SU-DHL-6 (cell line): ENCODE measurements around the gene LRCH3.

ENCODE experiments used
- H2AFZ ChIP-seq: fragments of 200-600 bp; sonication (generic); 2 replicates; pipeline ENCODE4 v1.6.1; 2014; ENCODE audit warnings: low read depth, mild to moderate bottlenecking, moderate library complexity, mixed read lengths, antibody characterized with exemption, low read length; ENCODE audit not compliant: severe bottlenecking
- H3F3A ChIP-seq: fragments of 200-600 bp; shearing (Covaris generic); 2 replicates; pipeline ENCODE4 v1.6.0; 2016; ENCODE audit warnings: antibody characterized with exemption, mild to moderate bottlenecking; ENCODE audit not compliant: insufficient read depth
- H3K27ac ChIP-seq: fragments of 200-600 bp; sonication (generic); 2 replicates; pipeline ENCODE4 v1.5.1; 2016; ENCODE audit warnings: low read depth, mild to moderate bottlenecking, low read length, moderate library complexity, mixed read lengths
- H3K27me3 ChIP-seq: fragments of 200-600 bp; sonication (generic), shearing (Covaris generic); 2 replicates; pipeline ENCODE4 v1.6.0; 2014; ENCODE audit warnings: mild to moderate bottlenecking, low read length
- H3K36me3 ChIP-seq: fragments of 200-600 bp; sonication (generic); 2 replicates; pipeline ENCODE4 v1.6.1; 2014; ENCODE audit warnings: mild to moderate bottlenecking, low read length, mixed read lengths
- H3K4me2 ChIP-seq: fragments of 300-600, 200-600 bp; shearing (Covaris generic), sonication (generic); 2 replicates; pipeline ENCODE4 v1.6.0; 2014; ENCODE audit warnings: low read length, low read depth, mild to moderate bottlenecking; ENCODE audit not compliant: poor library complexity, severe bottlenecking
- H3K4me3 ChIP-seq: fragments of 200-600 bp; sonication (generic); 2 replicates; pipeline ENCODE4 v1.5.1; 2014; ENCODE audit warnings: antibody characterized with exemption, low read length, mild to moderate bottlenecking, mixed read lengths; ENCODE audit not compliant: insufficient read depth, poor library complexity, severe bottlenecking
- H3K79me2 ChIP-seq: fragments of 200-600 bp; sonication (generic); 2 replicates; pipeline ENCODE4 v1.6.1; 2014; ENCODE audit warnings: mild to moderate bottlenecking, low read length, moderate library complexity; ENCODE audit not compliant: insufficient read depth
- H3K9ac ChIP-seq: fragments of 200-600 bp; sonication (generic); 2 replicates; pipeline ENCODE4 v1.7.0; 2014; ENCODE audit warnings: mild to moderate bottlenecking, low read length
- H3K9me2 ChIP-seq: fragments of 200-600 bp; sonication (generic); replicated peaks from 2 replicates; pipeline ENCODE4 v1.6.1; 2014; ENCODE audit warnings: low read length; ENCODE audit not compliant: insufficient read depth
- H3K9me3 ChIP-seq: fragments of 200-600 bp; sonication (generic); 2 replicates; pipeline ENCODE4 v1.6.1; 2014; ENCODE audit warnings: low read length, mixed read lengths; ENCODE audit not compliant: insufficient read depth
- H4K20me1 ChIP-seq: fragments of 200-600 bp; sonication (generic); 2 replicates; pipeline ENCODE4 v1.6.1; 2014; ENCODE audit warnings: low read depth, mild to moderate bottlenecking, antibody characterized with exemption, low read length, moderate library complexity, mixed read lengths
- EZH2phosphoT487 ChIP-seq: fragments of 200-600 bp; sonication (generic), shearing (Covaris generic); conservative IDR thresholded peaks from 2 replicates; pipeline ENCODE4 v1.6.1; 2018; ENCODE audit warnings: mild to moderate bottlenecking, antibody characterized with exemption, low read length, moderate library complexity, mixed read lengths
- TF ChIP-seq, protein P1 (sequence below): fragments of 200-600 bp; sonication (generic); IDR thresholded peaks from one replicate; pipeline ENCODE4 v1.5.1; 2017; ENCODE audit warnings: antibody characterized with exemption, mild to moderate bottlenecking, low read length, moderate library complexity; ENCODE audit not compliant: insufficient read depth, poor library complexity, severe bottlenecking

Gene LRCH3

DNA sequence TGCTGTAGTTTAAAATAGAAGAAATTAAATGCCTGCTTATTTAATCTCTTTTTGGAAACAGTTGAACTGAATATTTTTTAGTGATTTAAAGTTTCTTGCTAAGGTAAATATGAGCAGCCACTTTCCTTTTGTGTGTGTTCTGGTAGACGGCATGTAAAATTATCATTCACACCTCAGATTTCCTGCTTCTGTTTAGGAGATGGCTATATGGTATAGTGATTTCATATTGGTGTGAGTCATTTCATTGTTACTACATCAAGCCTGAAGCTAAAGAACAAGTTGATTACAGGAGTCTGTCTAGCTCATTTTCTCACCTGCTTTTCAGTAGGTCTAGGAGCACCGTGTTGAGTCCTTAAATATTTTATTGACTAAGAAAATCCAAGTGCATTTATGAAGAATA lies 2.2 kb downstream of the LRCH3 start:
- Histone ChIP-seq H3K27ac (peak overlapping the region; percentile 11; the same call in 1 of the 2 replicates), H3K9me2 (no peaks in the 10 kb centered on the region), H3K4me3 (no peak overlapping the region), H3K79me2 (peaks cover 62% of the 10 kb centered on the region), H4K20me1 (no peaks in the 10 kb centered on the region), H2AFZ (no peak overlapping the region), H3K9ac (no peak overlapping the region), H3K36me3 (no peaks in the 10 kb centered on the region), H3F3A (peaks cover 19% of the 10 kb centered on the region; the same call in 1 of the 2 replicates), H3K9me3 (no peaks in the 10 kb centered on the region), H3K27me3 (no peaks in the 10 kb centered on the region), H3K4me2 (peak overlapping the region; percentile 21)
- TF ChIP-seq EZH2phosphoT487 = no peak
- TF ChIP-seq, protein P1, sequence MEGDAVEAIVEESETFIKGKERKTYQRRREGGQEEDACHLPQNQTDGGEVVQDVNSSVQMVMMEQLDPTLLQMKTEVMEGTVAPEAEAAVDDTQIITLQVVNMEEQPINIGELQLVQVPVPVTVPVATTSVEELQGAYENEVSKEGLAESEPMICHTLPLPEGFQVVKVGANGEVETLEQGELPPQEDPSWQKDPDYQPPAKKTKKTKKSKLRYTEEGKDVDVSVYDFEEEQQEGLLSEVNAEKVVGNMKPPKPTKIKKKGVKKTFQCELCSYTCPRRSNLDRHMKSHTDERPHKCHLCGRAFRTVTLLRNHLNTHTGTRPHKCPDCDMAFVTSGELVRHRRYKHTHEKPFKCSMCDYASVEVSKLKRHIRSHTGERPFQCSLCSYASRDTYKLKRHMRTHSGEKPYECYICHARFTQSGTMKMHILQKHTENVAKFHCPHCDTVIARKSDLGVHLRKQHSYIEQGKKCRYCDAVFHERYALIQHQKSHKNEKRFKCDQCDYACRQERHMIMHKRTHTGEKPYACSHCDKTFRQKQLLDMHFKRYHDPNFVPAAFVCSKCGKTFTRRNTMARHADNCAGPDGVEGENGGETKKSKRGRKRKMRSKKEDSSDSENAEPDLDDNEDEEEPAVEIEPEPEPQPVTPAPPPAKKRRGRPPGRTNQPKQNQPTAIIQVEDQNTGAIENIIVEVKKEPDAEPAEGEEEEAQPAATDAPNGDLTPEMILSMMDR = no peak

GRCh38 chr3:197794115-197794514 lies 3.1 kb downstream of the LRCH3 start:
- no peak overlapping the region for H3K9ac ChIP-seq
- no peaks in the 10 kb centered on the region for H3K27me3 ChIP-seq
- no peak overlapping the region for H2AFZ ChIP-seq
- H3K79me2 ChIP-seq = peaks cover 71% of the 10 kb centered on the region
- TF ChIP-seq EZH2phosphoT487 = no peak
- TF ChIP-seq, protein P1 = no peak
- no peaks in the 10 kb centered on the region for H3K9me2 ChIP-seq
- H3K4me3 ChIP-seq = no peak overlapping the region
- peak overlapping the region; percentile 21 for H3K4me2 ChIP-seq
- H3K27ac ChIP-seq = peak overlapping the region; percentile 11; the same call in 1 of the 2 replicates
- no peaks in the 10 kb centered on the region for H4K20me1 ChIP-seq
- H3K9me3 ChIP-seq = no peaks in the 10 kb centered on the region
- H3F3A ChIP-seq = peaks cover 19% of the 10 kb centered on the region; the same call in 1 of the 2 replicates
- no peaks in the 10 kb centered on the region for H3K36me3 ChIP-seq

GRCh38 chr3:197795200-197795599 lies 4.1 kb downstream of the LRCH3 start:
- TF ChIP-seq, protein P1 = no peak
- TF ChIP-seq EZH2phosphoT487 = no peak
- Histone ChIP-seq H3K79me2 (peaks cover 74% of the 10 kb centered on the region), H3K27me3 (no peaks in the 10 kb centered on the region), H4K20me1 (no peaks in the 10 kb centered on the region), H3K9me2 (no peaks in the 10 kb centered on the region), H3K9me3 (no peaks in the 10 kb centered on the region), H3K36me3 (no peaks in the 10 kb centered on the region), H2AFZ (no peak overlapping the region), H3F3A (peaks cover 13% of the 10 kb centered on the region; the same call in 1 of the 2 replicates), H3K4me3 (no peak overlapping the region), H3K9ac (no peak overlapping the region), H3K4me2 (no peak overlapping the region), H3K27ac (no peak overlapping the region)
